ENCODE results near the gene DPEP1. TPM values are rescaled to one million over a fixed set of nuclear protein-coding genes. Genes with fewer than 3 reads are reported as not detected.

Gene DPEP1
- total and polyA plus RNA-seq, 8 donors, result 109 to 168 (median 125) TPM

DNA sequence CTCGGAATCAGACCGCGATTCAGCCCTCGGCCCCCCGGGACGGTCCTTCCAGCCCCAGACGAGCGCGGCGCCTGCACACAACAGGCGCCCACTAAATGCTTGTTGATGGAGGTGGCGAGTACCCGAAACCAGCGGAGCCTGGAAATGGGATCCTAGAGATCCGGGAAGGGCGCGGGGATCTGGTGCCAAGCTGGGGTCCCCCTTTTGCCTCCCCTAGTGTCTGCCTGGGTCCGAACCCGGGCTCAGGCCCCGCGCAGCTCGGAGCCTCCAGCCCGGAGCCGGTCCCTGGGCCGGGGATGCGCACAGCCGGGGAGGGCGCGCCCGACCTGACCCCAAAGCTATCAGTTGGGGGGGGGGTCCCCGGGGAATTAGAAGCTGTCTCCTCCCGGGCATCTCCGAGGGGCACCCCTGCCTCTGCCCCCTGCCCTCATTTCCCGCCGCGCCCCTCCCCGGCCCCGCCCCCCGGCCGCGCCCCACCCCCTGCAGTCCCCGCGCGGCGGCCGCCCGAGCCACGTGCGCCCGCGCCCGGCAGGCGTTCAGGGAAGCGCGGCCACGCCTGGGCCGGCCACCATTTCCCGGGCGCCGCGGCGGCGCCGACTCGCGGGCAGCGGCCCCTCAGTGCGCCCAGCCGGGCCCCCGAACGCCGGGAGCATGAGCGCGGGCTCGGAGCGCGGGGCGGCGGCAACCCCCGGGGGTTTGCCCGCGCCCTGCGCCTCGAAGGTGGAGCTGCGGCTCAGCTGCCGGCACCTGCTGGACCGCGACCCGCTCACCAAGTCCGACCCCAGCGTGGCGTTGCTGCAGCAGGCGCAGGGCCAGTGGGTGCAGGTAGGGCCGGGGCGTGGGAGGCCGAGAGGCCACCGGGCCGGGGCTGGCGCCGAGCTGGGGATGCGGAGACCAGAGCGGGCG is 37.9 kb upstream of the DPEP1 start, which contains the start of gene CPNE7:
Gene CPNE7, plus strand, starts transcription at position 512 of the 906 bp plus-strand sequence. Its CDS starts 140 bp downstream, at position 652.
- Histone ChIP-seq H3K27me3 (peaks cover 0 to 4% (median 0%) of the 10 kb centered on the region in 4 donors), H3K4me1 (peaks cover 0 to 7% (median 0%) of the 10 kb centered on the region in 3 donors), H3K4me3 (peak within 1 kb of the TSS in 2 of 4 donors; percentile 13 to 33), H3K27ac (no peak within 1 kb of the TSS), H3K9me3 (no peaks in the 10 kb centered on the region), H3K36me3 (no peaks in the 10 kb centered on the region)
- ATAC-seq (peak in 2 of 4 donors; percentile 33 to 34), DNase-seq (peak in 1 of 6 donors; percentile 67), FAIRE-seq (no peak)
- intact Hi-C loops (cut with DNase I), result no loop called here
- 4% methylated on average over 50 to 99 of the region's 103 CpGs for WGBS, 2 donors
- TF ChIP-seq, protein P1, sequence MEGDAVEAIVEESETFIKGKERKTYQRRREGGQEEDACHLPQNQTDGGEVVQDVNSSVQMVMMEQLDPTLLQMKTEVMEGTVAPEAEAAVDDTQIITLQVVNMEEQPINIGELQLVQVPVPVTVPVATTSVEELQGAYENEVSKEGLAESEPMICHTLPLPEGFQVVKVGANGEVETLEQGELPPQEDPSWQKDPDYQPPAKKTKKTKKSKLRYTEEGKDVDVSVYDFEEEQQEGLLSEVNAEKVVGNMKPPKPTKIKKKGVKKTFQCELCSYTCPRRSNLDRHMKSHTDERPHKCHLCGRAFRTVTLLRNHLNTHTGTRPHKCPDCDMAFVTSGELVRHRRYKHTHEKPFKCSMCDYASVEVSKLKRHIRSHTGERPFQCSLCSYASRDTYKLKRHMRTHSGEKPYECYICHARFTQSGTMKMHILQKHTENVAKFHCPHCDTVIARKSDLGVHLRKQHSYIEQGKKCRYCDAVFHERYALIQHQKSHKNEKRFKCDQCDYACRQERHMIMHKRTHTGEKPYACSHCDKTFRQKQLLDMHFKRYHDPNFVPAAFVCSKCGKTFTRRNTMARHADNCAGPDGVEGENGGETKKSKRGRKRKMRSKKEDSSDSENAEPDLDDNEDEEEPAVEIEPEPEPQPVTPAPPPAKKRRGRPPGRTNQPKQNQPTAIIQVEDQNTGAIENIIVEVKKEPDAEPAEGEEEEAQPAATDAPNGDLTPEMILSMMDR (IDR thresholded peaks at IDR 0.05), result no peak

DNA sequence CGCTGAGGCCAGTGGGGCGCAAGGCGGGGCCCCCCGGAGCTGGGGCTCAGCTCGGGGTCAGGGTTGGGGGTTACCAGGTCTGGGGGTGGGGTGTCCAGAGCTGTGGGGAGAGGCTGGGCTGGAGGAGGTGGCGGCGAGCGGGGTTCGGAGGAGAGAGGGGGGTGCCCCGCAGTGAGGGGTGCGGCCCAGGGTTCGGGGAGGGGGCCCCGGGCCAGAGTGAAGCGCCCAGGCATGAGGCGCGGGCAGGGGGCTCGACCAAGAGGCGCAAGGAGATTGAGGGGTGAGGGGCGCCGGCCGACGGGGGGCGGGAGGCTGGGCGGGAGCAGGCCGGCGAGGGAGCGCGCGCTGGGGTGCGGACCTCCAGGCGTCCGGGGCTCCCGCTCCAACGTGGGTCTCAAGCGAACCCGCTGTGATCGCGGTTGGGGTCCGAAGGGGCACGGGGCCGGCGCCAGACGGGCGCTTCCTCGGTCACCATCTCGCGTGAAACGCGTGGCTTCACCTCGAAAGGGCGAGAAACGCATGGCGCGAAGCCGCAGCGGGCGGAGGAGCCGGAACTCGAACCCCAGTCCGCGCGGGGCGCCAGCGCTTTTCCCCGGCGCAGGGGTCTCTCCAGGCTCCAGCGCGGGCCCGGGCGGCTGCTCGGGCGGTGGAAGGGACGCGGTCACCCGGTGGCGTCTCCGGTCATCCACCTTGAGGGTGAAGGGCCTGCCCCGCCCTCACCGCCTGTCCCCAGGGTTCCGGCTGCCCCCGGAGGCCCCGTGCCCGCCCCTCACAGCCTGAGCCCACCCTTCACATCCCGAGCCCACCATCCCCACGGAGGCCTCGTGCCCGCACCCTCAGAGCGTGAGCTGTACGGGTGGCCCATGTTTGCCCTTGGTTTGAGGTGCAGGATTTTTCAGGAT is 37.0 kb upstream of the DPEP1 start:
- H3K36me3 ChIP-seq, result no peaks in the 10 kb centered on the region
- WGBS, 2 donors, result 19 to 26% methylated on average over 40 to 89 of the region's 89 CpGs
- peak overlapping the region in 1 of 4 donors; percentile 33 for H3K4me3 ChIP-seq
- no peak for FAIRE-seq
- TF ChIP-seq, protein P1 (IDR thresholded peaks at IDR 0.05), result no peak
- H3K27ac ChIP-seq, result no peak overlapping the region
- peaks cover 0 to 4% (median 0%) of the 10 kb centered on the region in 4 donors for H3K27me3 ChIP-seq
- ATAC-seq, result no peak
- no peaks in the 10 kb centered on the region for H3K9me3 ChIP-seq
- intact Hi-C loops (cut with DNase I), result no loop called here
- peaks cover 0 to 7% (median 0%) of the 10 kb centered on the region in 3 donors for H3K4me1 ChIP-seq
- DNase-seq, result no peak

DNA sequence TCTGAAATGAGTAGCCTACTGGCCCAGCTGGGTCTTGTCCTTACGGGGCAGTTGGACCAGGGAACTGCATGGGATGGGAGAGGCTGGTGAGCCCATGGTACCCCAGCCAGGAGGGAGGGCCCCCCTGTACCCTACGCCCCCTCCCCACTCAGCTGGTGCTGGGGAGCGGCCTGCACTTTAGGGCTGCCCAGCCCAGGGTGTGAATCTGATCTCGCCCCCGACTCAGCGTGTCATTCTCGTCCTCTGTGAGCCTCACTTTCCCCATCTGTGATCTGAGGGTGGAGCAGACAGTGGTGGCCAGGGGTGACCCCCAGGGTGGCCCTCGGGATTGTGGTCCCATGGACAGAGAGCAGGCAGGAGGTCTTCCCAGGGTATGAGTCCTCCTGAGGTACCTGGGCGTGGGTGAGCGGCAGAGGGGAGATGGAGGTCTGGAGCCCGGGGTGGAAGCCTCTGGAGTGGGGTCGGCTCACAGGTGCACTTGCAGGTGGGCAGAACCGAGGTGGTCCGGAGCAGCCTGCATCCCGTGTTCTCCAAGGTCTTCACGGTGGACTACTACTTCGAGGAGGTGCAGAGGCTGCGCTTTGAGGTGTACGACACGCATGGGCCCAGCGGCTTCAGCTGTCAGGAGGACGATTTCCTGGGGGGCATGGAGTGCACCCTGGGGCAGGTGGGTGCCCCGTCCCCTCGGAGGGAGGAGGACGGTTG is 36.2 kb upstream of the DPEP1 start:
- ATAC-seq (no peak), FAIRE-seq (no peak), DNase-seq (peak in 2 of 6 donors; percentile 24 to 73)
- Histone ChIP-seq H3K27ac (no peak overlapping the region), H3K36me3 (no peaks in the 10 kb centered on the region), H3K27me3 (peaks cover 0 to 4% (median 0%) of the 10 kb centered on the region in 4 donors), H3K4me1 (peaks cover 0 to 7% (median 0%) of the 10 kb centered on the region in 3 donors), H3K9me3 (no peaks in the 10 kb centered on the region), H3K4me3 (no peak overlapping the region)
- WGBS, 2 donors, result 82 to 89% methylated on average over 25 of the region's 25 CpGs
- TF ChIP-seq, protein P1 (IDR thresholded peaks at IDR 0.05), result no peak
- intact Hi-C loops (cut with DNase I), result no loop called here

DNA sequence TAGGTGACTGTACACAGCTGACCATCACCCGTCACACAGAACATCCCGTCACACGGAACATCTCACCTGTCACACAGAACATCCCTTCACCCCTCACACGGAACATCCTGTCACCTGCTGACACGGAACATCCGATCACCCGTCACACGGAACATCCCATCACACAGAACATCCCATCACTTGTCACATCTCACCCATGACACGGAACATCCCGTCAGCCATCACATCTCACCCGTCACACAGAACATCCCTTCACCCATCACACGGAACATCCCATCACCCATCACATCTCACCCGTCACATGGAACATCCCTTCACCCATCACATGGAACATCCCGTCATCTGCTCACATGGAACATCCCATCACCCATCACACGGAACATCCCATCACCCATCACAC is 34.1 kb upstream of the DPEP1 start:
- intact Hi-C loops (cut with DNase I), result no loop called here
- TF ChIP-seq, protein P1 (IDR thresholded peaks at IDR 0.05), result no peak
- no peak for FAIRE-seq
- no peaks in the 10 kb centered on the region for H3K9me3 ChIP-seq
- no peaks in the 10 kb centered on the region for H3K36me3 ChIP-seq
- no peak overlapping the region for H3K4me3 ChIP-seq
- peaks cover 0 to 4% (median 0%) of the 10 kb centered on the region in 4 donors for H3K27me3 ChIP-seq
- peaks cover 0 to 7% (median 0%) of the 10 kb centered on the region in 3 donors for H3K4me1 ChIP-seq
- H3K27ac ChIP-seq, result no peak overlapping the region
- no peak for DNase-seq
- ATAC-seq, result no peak
- 82 to 87% methylated on average over 15 of the region's 15 CpGs for WGBS, 2 donors

Measured in pancreas (tissue), 10 donors.